ENCODE data around the gene PSME2. TPM values are rescaled to one million over a fixed set of nuclear protein-coding genes. Genes with fewer than 3 reads are reported as not detected.

PSME2 gene
- total RNA-seq, 2 donors from 2014 or later = 106 to 112 TPM

- no peak for TF ChIP-seq CTCF (conservative IDR thresholded peaks at IDR 0.05)
- H3K27me3 ChIP-seq (ENCODE audit: control insufficient read depth, insufficient read depth, low read length, poor library complexity, severe bottlenecking) = no peaks in the 10 kb centered on the region
- H3K9ac ChIP-seq (ENCODE audit: extremely low read depth, low read length, poor library complexity, severe bottlenecking) = no peak overlapping the region
- no peak overlapping the region for H3K4me3 ChIP-seq (ENCODE audit: low read length)
- peaks cover 74% of the 10 kb centered on the region for H3K36me3 ChIP-seq (ENCODE audit: control insufficient read depth, insufficient read depth, low read length)
- 92 to 96% methylated on average over 9 to 14 of the region's 14 CpGs for WGBS, 2 experiments (ENCODE audit: insufficient coverage in 1 of 2, insufficient read length in 1 of 2)
- H3K9me3 ChIP-seq (ENCODE audit: control insufficient read depth, low read length) = no peaks in the 10 kb centered on the region
- DNase-seq = no peak
- no peaks in the 10 kb centered on the region for H3K9me3 Mint-ChIP-seq
- H3K27ac Mint-ChIP-seq = no peak overlapping the region
- no peaks in the 10 kb centered on the region for H3K4me1 ChIP-seq (ENCODE audit: control insufficient read depth, insufficient read depth, low read length)
- H3K27me3 Mint-ChIP-seq (ENCODE audit: insufficient read depth) = no peaks in the 10 kb centered on the region
- no peak overlapping the region for H3K27ac ChIP-seq (ENCODE audit: low read depth, low read length)
- H3K36me3 Mint-ChIP-seq (ENCODE audit: low read depth) = peaks cover 67% of the 10 kb centered on the region
- no peak overlapping the region for H3K4me3 Mint-ChIP-seq
- no peaks in the 10 kb centered on the region for H3K4me1 Mint-ChIP-seq
These were observed 35.9 kb upstream of the PSME2 start for GRCh38 chr14:24182110-24182882.

GRCh38 chr14:24181371-24182077 is 35.1 kb upstream of the PSME2 start:
- whole genome bisulfite sequencing, 2 experiments (ENCODE audit: insufficient coverage in 1 of 2, insufficient read length in 1 of 2) = 93 to 94% methylated on average over 13 to 19 of the region's 19 CpGs
- no peak for DNase-seq
- peaks cover 70% of the 10 kb centered on the region for H3K36me3 ChIP-seq (ENCODE audit: control insufficient read depth, insufficient read depth, low read length)
- TF ChIP-seq CTCF (conservative IDR thresholded peaks at IDR 0.05) = no peak
- Mint-ChIP-seq H3K9me3 (no peaks in the 10 kb centered on the region), H3K36me3 (ENCODE audit: low read depth) (peaks cover 70% of the 10 kb centered on the region), H3K27ac (no peak overlapping the region), H3K27me3 (ENCODE audit: insufficient read depth) (no peaks in the 10 kb centered on the region), H3K4me1 (no peaks in the 10 kb centered on the region), H3K4me3 (no peak overlapping the region)
- no peak overlapping the region for H3K27ac ChIP-seq (ENCODE audit: low read depth, low read length)
- H3K9ac ChIP-seq (ENCODE audit: extremely low read depth, low read length, poor library complexity, severe bottlenecking) = no peak overlapping the region
- H3K9me3 ChIP-seq (ENCODE audit: control insufficient read depth, low read length) = no peaks in the 10 kb centered on the region
- no peaks in the 10 kb centered on the region for H3K4me1 ChIP-seq (ENCODE audit: control insufficient read depth, insufficient read depth, low read length)
- H3K4me3 ChIP-seq (ENCODE audit: low read length) = no peak overlapping the region
- no peaks in the 10 kb centered on the region for H3K27me3 ChIP-seq (ENCODE audit: control insufficient read depth, insufficient read depth, low read length, poor library complexity, severe bottlenecking)

- Mint-ChIP-seq H3K27me3 (ENCODE audit: insufficient read depth) (no peaks in the 10 kb centered on the region), H3K36me3 (ENCODE audit: low read depth) (peaks cover 62% of the 10 kb centered on the region), H3K9me3 (no peaks in the 10 kb centered on the region), H3K27ac (no peak overlapping the region), H3K4me1 (no peaks in the 10 kb centered on the region), H3K4me3 (no peak overlapping the region)
- Histone ChIP-seq H3K36me3 (ENCODE audit: control insufficient read depth, insufficient read depth, low read length) (peaks cover 57% of the 10 kb centered on the region), H3K4me1 (ENCODE audit: control insufficient read depth, insufficient read depth, low read length) (no peaks in the 10 kb centered on the region), H3K4me3 (ENCODE audit: low read length) (no peak overlapping the region), H3K9me3 (ENCODE audit: control insufficient read depth, low read length) (no peaks in the 10 kb centered on the region), H3K27me3 (ENCODE audit: control insufficient read depth, insufficient read depth, low read length, poor library complexity, severe bottlenecking) (no peaks in the 10 kb centered on the region), H3K27ac (ENCODE audit: low read depth, low read length) (no peak overlapping the region), H3K9ac (ENCODE audit: extremely low read depth, low read length, poor library complexity, severe bottlenecking) (no peak overlapping the region)
- 93 to 94% methylated on average over 5 to 17 of the region's 18 CpGs for WGBS, 2 experiments (ENCODE audit: insufficient coverage in 1 of 2, insufficient read length in 1 of 2)
- DNase-seq = no peak
- no peak for TF ChIP-seq CTCF (conservative IDR thresholded peaks at IDR 0.05)
These were observed 33.8 kb upstream of the PSME2 start for GRCh38 chr14:24179961-24180796.
